GM18867 (cell line): ENCODE measurements around the gene USP46.
A peak's percentile ranks its signal among the peaks of the same experiment; 100 is the strongest.

Source experiments
- ATAC-seq: cut with Tn5 transposase; IDR thresholded peaks from one replicate; pipeline ENCODE4 v1.9.1; 2021; ENCODE audit warnings: mild to moderate bottlenecking, moderate library complexity; ENCODE audit not compliant: unreplicated experiment

USP46 gene

DNA sequence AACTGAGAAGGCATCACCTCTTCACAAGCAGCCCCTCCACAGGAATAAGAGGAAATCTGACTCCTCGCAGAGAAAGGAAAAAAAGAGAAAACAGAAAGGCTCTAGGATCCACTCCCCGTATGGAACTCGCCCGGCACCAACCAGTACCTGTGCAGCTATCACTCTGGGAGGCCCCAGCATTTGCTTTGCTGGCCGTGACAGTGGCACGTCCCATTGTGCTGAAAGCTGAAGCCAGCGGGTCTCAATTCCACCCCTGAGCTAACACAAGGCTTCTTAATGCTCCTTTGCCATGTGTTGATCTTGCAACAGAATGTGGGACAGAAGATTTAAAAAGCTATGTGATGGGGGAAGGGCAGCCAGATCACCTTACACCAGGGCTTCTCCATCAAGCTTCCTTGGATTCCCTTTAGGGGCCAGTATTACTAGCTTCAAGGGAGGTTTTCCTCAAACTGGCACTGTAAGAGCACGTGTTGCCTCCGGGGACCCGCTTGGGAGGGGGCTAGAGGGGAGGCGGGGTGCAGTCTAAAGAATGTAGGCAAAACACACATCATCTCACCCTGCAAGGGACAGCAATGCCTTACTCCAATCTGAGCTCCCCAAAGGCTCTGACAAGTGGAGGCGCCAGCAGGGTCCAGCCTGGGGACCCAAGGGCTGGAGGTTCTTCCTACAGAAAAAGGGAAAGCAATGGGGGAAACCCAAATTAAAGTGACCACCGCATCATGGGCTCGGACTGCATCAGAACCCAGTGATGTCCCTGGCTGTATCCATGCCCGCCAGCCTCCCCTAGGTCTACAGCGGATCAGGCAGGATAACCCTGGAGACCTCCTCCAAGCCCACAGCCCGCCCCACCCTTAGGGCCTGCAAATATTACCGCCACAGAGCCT is 1.2 kb downstream of the USP46 start:
- ATAC-seq, result no peak

DNA sequence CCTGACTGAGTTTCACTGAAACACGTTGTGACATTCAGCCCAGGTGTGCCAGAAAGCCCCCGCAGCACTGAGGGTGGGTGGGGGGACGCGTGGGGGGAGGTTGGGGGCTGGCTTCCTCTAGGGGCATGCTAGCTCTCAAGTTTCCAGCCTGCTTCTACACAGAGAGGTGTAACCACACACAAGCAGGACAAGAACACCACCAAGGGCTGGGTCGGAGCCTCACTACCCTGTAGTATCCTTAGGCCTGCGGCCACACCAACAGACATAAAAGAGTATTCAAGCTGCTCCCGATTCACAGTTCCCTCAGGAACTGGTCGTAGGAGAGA is 1.8 kb downstream of the USP46 start:
- ATAC-seq, result no peak

DNA sequence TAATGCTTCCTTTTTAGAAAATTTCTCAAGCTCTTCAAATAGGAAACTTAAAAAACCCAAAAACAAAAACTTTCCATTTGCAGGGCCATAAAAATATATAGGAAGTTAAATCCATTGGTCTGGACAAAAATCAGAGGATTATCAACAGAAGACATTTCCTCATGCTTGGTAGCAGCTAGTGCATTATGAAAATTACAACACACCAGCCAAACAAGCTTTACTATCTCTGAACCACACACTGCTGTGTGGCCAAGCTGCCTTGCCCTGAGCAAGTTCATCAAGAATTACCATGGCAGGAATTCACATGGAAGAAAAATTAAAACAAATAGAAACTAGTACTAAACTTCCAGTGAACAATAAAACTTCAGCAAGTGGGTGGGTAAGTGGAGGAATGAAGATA is 3.6 kb downstream of the USP46 start:
- ATAC-seq, result no peak

DNA sequence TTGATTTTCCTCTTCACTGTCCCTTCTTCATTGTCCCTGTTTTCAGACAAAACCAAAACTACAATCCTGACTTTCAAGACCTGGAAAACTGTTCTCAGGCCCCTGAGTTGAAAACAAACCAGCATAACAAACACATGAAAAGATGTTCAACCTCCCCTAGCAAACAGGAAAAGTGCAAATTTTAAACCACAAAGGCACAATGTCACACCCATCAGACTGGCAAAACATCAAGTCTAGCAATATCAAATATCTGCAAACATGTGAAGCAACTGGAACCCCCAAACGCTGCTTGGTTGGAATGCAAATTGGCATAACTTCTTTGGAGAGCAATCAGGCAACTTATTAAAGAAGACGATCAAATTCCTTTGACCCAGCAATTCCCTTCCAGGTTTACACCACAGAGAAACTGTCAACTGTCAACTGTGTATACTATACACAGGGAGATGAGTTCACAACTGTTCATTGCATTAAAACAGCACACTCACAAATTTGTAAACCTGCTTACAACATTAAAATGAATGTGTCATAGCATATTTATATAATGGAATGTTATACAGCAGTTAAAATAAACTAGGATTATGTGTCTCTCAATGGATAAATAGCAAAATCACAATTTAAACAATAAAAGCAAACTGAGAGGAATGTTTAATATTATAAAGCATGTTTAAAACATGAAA is 7.0 kb downstream of the USP46 start:
- ATAC-seq, result no peak

DNA sequence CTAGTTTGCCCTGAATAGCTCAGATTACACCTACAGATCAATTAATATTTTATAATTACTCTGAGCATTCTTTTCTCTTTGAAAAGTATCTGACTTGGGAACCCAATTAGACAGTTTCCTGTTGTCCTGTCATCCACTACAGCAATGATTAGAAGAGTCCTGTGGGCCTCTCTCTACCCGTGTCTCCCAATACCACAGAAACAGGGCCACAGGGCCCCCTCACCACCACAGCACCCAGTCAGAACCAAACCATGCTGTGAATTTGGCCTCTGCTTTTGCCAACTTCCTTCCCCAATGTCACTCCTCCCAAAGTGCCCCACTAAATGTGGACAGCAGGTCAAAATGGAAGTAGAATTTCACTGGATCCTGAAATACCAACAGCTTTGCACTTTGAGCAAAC is 10.3 kb downstream of the USP46 start:
- no peak for ATAC-seq

DNA sequence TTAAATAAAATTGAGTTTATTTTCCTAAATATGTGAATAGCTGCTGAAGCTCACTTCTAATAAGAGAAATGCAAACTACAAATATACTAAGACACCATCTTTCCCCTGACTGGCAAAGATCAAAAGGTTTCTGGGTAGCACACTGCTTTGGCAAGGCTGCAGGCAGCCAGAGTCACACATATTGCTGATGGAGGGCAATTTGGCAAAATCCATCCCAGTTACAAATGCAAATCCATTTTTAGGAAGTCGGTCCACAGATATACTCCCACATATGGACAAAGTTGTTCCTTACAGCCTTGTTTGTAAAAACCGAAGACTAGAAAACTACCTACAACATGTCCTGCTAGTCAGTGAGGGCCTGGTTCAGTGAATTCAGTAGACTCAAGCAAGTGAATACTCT is 12.4 kb downstream of the USP46 start:
- no peak for ATAC-seq

DNA sequence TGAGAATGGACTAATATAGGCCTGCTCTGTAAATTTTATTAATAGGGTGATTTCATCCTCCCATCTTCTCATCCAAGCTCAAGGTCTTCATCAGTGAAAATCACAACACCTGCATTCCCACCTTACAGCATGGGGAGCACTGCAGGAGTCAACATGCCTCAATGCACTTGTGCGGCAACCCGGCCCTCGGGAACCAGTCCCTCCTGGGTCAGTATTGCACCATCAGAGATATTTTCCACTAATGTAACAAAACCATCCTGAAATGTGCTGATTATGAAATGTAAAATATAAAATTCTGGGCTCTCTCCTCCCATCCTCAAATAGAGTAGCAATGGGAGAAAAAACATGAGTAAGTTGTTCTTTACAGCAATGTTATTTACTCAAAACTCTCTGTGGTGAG is 13.0 kb downstream of the USP46 start:
- no peak for ATAC-seq

DNA sequence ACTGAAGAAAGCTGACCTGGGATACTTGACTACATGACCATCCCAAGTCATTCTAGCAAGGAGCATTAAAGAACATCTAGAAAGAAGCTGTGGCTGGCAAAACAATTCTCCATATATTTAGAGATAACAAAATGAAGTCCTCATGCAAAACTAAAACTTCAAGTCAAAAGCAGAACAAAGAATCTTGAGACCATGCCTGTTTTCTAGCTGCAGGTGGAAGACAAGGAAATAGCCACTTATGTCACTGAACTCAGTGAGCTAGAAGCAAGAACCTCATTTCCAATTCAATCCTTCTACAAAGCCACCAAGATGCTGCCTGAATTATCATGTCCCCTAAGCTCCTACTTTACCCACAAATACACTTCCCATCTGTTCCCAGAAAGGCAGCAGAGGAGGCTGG is 13.8 kb downstream of the USP46 start:
- ATAC-seq, result peak; percentile 36

DNA sequence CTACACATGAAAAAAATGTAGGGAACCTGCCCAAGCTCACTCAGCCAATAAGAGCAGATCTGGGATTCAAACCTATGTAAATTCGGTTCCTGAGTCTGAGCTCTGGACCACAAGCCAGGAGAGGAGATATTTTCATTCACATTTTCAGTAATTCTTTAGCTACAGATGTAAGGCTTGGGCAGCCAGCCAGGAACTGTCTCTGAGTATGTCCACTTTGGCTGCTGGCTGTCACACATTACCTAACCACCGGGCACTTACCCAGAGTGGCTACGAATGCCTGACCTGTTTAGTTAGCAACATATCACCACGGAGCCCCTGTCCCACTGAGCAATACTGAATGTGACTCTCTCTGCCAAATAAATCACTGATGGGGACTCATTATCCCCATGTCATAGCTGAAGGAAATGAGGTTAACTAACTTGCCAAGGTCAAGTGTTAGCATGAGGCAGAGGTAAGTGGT is 15.3 kb downstream of the USP46 start:
- ATAC-seq, result no peak

DNA sequence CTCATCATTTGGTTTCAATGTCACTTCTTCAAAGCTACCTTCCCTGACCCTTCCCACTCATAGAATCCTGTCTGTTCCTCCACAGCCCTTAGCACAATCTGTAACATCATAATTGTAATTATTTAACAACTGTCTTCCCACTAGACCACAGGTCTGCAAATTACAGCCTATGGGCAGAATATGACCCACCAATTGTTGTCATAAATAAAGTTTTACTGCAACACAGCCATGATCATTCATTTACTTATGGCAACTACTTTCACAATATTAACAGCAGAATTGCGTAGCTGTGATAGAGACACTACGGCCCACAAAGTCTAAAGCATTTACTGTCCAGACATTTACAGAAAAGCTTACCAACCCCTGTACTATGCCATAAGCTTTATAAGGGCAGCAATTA is 15.9 kb downstream of the USP46 start:
- ATAC-seq, result no peak

DNA sequence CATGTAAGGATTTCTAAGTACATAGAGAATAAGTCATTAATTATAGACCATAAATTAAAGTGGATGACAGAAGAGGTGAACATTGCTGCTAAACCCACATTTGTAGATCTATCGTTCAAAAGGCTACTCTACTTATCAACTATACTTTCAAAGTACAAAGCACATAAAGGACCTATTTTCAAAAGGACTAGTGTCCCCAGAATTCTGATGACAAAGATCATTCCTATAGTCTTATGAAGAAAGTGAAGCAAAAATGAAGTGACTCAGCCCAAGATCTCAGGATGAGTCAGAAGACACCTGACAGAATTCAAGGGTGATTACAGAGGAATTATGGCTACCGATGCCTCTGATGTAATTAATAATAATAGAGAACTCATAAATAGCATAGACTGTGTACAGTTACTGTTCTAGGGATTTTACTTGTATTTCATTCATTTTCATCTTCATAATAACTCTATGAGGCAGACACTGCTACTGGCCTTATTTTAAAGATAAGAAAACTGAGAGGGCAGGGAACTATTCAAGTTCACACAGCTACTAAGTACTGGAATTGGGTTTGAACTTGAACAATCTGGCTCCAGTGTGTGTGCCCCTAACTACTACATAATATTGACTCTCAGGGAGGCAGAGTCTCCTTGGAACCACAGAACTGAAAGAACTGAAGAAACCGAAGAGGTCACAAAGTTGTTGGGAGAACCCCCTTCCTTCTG is 17.1 kb downstream of the USP46 start:
- ATAC-seq, result peak; percentile 89

DNA sequence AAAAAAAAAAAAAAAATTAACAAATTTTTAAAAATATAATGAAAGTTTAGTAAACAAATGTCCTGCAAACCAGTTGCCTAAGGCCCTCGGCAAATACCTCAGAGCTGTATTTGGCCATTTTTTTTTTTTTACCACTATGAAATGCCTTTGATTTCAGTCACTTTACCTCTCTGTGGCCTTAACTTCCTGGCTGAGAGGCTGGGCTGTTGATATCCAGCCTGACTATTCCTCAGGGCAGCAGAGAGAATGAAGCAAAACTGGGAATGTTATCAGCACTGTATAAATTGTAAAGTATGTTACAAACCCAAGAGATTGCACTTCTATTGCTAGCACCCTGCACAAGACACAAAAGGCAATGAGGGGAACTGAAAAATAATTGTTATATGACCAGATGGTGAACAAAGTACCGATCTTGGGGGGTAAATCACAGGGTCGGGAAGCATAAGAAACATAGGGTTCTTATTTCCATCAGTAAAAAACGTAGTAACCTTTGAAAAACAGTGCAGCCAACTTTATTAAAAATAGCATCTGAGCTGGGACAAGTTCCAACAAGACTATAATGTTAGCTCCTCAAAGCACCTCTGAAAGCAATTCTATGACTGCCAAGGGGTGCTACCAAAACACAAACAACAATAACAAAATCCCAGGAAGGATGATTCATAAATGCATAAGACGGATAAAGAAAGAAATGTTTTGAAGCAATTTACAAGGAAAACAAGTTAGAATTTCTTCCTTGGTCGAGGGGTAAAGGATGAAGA is 18.1 kb downstream of the USP46 start:
- ATAC-seq, result no peak

DNA sequence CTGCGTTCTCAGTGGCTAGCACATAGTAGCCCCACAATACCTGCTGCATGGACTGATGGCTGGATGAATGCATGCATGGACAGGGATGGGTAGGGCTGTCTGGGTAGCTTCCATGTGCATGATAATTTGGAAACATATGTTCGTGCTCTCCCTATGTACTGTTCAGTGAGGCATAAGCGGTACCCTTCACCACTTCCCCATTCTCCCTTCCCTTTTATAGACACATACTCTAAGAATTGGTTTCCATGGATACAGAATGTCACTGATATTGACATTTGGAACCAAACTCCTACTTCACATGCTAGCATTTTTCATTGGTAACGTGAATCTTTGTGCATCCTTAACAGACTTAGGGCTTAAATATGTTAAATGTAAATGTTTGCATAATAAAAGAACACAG is 20.4 kb downstream of the USP46 start:
- peak; percentile 32 for ATAC-seq

DNA sequence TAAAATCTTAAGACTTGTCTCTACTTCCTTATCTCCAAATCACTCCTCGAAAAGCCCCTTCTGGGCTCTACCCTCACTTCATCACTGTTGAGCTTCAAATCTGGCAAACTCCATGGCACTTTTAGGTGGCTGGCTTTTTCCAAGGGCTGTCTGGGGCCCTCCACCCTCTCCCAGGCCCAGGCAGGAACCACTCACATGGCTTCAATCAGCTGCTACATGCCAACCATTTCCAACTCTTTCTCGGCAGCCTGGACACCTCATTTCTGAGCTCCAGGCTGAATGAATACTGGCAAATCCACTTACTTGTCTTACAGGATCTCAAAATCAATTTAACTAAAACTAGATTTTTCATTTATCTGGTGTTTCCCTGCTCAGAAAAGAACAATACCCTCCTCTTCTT is 22.0 kb downstream of the USP46 start:
- no peak for ATAC-seq

DNA sequence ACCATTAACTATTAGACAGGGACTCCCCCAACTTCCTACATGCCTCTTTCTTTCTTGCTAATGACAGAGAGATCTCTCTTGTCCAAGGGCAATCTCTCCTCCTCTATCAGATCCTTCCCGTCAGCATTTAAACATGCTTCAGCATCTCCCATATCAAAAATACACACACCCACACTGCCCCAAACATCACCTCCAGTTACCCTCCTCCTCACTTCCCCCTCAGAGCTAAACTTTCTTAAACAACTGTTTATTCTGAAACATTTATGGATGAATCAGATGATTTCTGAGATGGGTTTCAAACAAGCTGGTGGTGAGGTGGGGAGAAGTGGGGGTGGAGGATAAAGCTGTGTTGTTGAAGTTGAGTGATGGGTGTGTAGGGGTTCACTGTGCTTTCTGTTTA is 23.5 kb downstream of the USP46 start:
- no peak for ATAC-seq

DNA sequence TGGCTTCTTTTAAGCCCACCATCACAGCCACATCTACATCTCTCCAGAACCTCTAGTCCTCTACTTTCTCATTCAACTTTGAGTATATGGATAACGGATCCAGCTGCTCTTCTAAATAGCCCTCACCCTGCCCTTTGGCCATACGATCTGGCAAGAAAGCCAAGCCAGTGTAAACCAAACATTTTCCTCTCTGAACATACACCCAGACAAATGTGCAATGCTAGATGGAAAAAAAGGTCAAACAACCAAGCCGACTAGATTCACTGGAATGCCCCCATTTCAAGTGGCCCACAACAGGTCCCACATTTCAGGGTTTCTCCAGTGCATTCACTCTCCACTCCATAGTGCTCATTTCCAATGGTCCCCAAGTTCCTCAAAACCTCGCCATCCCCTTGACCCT is 24.0 kb downstream of the USP46 start:
- no peak for ATAC-seq

DNA sequence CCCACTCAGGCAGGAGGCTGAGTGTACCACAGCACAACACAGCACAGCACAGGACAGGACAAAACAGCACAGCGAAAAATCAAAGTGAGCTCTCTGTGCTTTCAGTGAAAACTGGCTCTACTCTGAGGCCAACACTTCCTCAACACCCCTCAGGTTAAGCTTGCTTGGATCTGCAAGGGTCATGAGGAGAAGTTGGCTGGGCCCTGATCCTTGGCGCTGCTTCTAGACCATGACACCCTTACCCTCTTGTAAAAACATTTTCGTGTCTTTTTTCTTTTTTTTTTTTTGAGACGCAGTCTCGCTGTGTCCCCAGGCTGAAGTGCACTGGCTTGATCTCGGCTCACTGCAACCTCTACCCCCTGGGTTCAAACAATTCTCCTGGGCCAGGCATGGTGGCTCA is 25.3 kb downstream of the USP46 start:
- no peak for ATAC-seq

DNA sequence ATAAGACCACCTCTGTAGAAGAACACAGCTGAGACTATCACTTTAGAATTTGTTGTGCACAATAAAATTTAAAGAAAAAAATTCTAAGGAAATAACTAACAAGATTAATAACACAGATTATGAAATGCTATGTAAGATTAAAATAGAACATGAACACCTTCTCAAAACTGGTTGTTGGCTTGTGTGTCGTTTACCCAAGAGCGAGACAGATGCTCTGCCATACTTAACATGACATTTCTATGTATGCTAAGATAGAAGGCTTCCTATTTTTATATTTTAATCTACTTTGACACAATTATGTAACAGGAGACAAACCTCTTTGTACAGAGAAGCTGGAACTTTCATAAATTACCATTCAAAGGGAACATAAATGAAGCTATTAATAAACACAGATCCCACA is 30.1 kb downstream of the USP46 start:
- ATAC-seq, result no peak

DNA sequence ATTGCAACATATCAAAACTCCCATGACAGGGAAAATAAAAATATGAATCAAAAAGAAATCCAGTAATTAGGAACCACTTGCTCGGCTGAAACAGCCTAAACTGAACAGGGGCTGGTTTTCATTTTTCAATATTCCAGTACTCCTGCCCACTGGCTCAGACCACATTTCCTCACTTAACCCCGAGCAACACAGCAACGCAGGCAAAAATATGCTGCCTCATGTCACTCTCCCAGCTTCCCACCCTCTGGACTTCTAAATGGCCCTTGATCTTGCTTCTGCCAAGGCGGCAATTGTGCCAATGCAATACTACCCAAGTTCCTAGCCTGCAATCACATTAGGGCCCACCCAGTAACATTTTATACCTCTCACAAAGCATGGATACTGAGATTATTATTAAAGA is 30.6 kb downstream of the USP46 start:
- no peak for ATAC-seq

DNA sequence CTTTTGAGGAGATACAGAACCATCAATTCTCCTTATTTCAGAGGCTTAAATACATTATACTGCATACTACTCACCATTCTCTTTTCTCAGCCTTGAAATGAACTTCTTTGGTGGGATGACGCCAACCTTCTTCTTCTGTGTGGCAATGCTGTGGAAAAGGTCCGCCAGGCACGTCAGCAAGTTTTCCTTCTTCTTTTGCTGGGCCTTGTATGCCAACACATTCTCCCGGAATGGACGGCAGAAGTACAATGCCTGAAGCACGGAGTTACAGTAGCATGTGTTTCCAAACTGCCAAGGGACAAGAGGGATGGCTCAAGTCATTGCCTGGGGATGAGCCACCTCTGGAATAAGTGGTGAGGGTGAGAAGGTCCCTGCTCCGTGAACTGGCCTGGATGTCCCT is 31.2 kb downstream of the USP46 start:
- no peak for ATAC-seq

DNA sequence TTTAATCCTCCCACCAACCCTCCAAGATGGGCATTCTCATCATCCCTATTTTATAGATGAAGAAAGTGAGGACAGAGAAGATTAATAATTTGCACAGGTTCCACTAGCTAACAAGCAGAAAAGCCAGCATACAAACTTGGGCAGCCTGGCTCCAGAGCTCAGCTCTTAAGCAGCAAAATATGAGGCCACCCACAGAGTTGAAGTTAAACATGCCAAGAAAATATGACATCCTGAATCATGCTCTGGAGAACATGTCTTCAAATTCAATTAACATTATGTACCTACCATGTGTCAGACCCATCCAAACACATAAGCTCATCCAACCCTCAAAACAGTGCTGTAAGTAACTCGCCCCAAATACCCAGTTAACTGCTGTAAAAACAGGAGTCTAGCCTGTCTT is 33.9 kb downstream of the USP46 start:
- no peak for ATAC-seq
